ENCODE data around the gene CDC42BPA.

The CDC42BPA gene

GRCh38 chr1:227330279-227331076 lies 12.2 kb upstream of the CDC42BPA start:
- no peak for DNase-seq

GRCh38 chr1:227328405-227329019 lies 10.2 kb upstream of the CDC42BPA start:
- no peak for DNase-seq

- peak; percentile 56 for DNase-seq
Measured at GRCh38 chr1:227325156-227325555, 6.9 kb upstream of the CDC42BPA start.

- no peak for DNase-seq
Measured at GRCh38 chr1:227323967-227324268, 5.6 kb upstream of the CDC42BPA start.

GRCh38 chr1:227323171-227323966 lies 5.1 kb upstream of the CDC42BPA start:
- no peak for DNase-seq

- DNase-seq: no peak
Measured at GRCh38 chr1:227322376-227322775, 4.1 kb upstream of the CDC42BPA start.

- no peak for DNase-seq
Measured at GRCh38 chr1:227321035-227321434, 2.7 kb upstream of the CDC42BPA start.

- DNase-seq: peak; percentile 11
Measured at GRCh38 chr1:227320476-227320875, 2.2 kb upstream of the CDC42BPA start.

- DNase-seq: peak; percentile 74
Measured at GRCh38 chr1:227318853-227319607, 738 bp upstream of the CDC42BPA start.

GRCh38 chr1:227317523-227318015 lies 723 bp downstream of the CDC42BPA start:
- DNase-seq: peak; percentile 84

- peak; percentile 55 for DNase-seq
Measured at GRCh38 chr1:227317011-227317451, 1.3 kb downstream of the CDC42BPA start.

GRCh38 chr1:227316456-227316855 lies 1.8 kb downstream of the CDC42BPA start:
- no peak for DNase-seq

- peak; percentile 66 for DNase-seq
Measured at GRCh38 chr1:227315629-227316346, 2.5 kb downstream of the CDC42BPA start.

- no peak for DNase-seq
Measured at GRCh38 chr1:227314014-227314848, 4.1 kb downstream of the CDC42BPA start.

- DNase-seq: no peak
Measured at GRCh38 chr1:227312361-227313025, 5.8 kb downstream of the CDC42BPA start.

GRCh38 chr1:227311389-227312001 lies 6.8 kb downstream of the CDC42BPA start:
- no peak for DNase-seq

GRCh38 chr1:227308367-227309336 lies 9.6 kb downstream of the CDC42BPA start:
- no peak for DNase-seq

- no peak for DNase-seq
Measured at GRCh38 chr1:227306689-227307088, 11.6 kb downstream of the CDC42BPA start.

Measured in NCI-H69 (cell line).